ENCODE data around the gene RASGEF1C.

DNA sequence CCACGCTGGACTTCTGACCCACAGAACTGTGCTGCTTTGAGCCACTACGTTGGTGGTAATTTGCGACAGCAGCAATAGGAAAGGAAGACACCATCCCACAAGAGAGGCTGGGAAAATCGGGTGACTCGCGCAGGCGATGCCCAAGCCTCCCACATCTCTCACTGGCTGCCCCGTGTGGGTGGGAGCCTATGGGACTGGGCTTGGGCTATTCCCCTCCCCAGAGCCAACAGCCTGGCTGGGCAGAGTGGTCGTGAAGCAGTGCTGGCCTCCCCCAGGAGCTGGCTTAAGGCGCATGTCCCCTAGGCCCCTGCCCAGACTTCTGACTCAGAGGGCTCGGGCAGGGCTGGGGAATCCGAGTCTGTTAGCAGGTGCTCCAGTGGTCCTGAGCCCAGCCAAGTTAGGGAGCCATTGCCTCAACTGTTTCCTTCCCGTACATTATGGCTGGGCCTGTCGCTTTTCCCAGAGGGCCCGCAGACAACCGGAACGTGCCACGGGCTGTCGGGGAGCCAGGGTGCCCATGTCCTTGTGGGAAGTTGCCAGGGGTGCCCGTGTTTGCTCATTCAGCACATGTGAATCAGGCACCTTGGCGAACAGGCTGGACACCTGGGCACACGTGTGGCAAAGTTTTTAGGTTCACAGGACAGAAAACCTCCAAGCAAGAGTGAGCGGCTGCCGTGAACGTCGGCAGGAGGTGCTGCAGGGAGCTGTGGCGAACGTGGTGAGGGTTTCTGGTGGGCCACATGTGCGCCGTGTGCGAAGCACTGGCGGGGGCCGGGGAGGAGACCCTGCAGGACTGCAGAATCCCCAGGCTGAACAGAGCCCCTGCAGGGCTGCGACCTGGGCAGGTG, 7.0 kb upstream of the RASGEF1C start:
- TF ChIP-seq CTCF (conservative IDR thresholded peaks at IDR 0.05; ENCODE audit: low read length): no peak
- no peak for TF ChIP-seq EZH2phosphoT487 (IDR thresholded peaks at IDR 0.05; ENCODE audit: borderline replicate concordance, low read depth, low read length)
